OCI-LY7 (cell line): ENCODE data around the gene FAM114A1.

Experiments used
- EZH2phosphoT487 ChIP-seq: fragments of 200-600 bp; sonication (generic); IDR thresholded peaks from 2 replicates; pipeline ENCODE4 v1.6.1; 2018; ENCODE audit warnings: low read depth, borderline replicate concordance, mild to moderate bottlenecking, mixed run types, antibody characterized with exemption, low read length, moderate library complexity, mixed read lengths
- TF ChIP-seq, protein P1 (sequence below): fragments of 200-600 bp; sonication (generic); conservative IDR thresholded peaks from 2 replicates; pipeline ENCODE4 v1.5.1; 2014; ENCODE audit warnings: mild to moderate bottlenecking, antibody characterized with exemption, low read length, moderate library complexity, mixed read lengths

- TF ChIP-seq, protein P1, sequence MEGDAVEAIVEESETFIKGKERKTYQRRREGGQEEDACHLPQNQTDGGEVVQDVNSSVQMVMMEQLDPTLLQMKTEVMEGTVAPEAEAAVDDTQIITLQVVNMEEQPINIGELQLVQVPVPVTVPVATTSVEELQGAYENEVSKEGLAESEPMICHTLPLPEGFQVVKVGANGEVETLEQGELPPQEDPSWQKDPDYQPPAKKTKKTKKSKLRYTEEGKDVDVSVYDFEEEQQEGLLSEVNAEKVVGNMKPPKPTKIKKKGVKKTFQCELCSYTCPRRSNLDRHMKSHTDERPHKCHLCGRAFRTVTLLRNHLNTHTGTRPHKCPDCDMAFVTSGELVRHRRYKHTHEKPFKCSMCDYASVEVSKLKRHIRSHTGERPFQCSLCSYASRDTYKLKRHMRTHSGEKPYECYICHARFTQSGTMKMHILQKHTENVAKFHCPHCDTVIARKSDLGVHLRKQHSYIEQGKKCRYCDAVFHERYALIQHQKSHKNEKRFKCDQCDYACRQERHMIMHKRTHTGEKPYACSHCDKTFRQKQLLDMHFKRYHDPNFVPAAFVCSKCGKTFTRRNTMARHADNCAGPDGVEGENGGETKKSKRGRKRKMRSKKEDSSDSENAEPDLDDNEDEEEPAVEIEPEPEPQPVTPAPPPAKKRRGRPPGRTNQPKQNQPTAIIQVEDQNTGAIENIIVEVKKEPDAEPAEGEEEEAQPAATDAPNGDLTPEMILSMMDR, result no peak
- no peak for TF ChIP-seq EZH2phosphoT487
Measured at GRCh38 chr4:38919494-38919893, 51.9 kb downstream of the FAM114A1 start.
